ENCODE results near the gene SP4.

GRCh38 chr7:21450941-21451340, 23.1 kb downstream of the SP4 start:
- TF ChIP-seq CTCF (IDR thresholded peaks at IDR 0.05; ENCODE audit: insufficient read depth, low read length) (no peak), POLR2AphosphoS5 (IDR thresholded peaks at IDR 0.05; ENCODE audit: low read depth) (no peak)

Data from HL-60 (cell line).